K562 (cell line): ENCODE results near the gene KCNK1. TPM values are rescaled to one million over a fixed set of nuclear protein-coding genes. Genes with fewer than 3 reads are reported as not detected.
A peak's percentile ranks its signal among the peaks of the same experiment; 100 is the strongest.

Experiments
- ATAC-seq: fragments of 200-7000 bp; cut with Tn5 transposase; 3 replicates; pipeline ENCODE4 v1.9.1; 2020; ENCODE audit warnings: moderate library complexity
- Bru-seq: library from RNA; stranded (reverse); fragments of 400-500 nt; gene quantifications from one replicate; lab custom pipeline; 2021; lab: Mats Ljungman, UMichigan
- BruChase-seq, 2 experiments: library from RNA; stranded (reverse); fragments of 400-500 nt; gene quantifications; one replicate each; lab custom pipeline; 2021; lab: Mats Ljungman, UMichigan
- BruUV-seq: library from RNA; stranded (reverse); fragments of 400-500 nt; replicated peaks from 2 replicates; lab custom pipeline; 2021; lab: Mats Ljungman, UMichigan
- CTCF ChIA-PET: fragments of 300-600 bp; formaldehyde crosslinking; extraction: SDS; loops from one replicate; lab custom pipeline; 2021; ENCODE audit warnings: low intra/inter-chr PET ratio; lab: Yijun Ruan, JAX
- POLR2A ChIA-PET: fragments of 300-600, 350-650 bp; sonication (Branson Sonifier 250); formaldehyde crosslinking; extraction: SDS; loops from one replicate; lab custom pipeline; 2021; ENCODE audit warnings: antibody characterized with exemption, inconsistent platforms; lab: Yijun Ruan, JAX
- DNase-seq, 4 experiments: peaks; one replicate each; pipeline versions ENCODE4 v3.0.0 to v3.0.0-alpha.2; 2011 to 2018; ENCODE audit warnings: low spot score in 3 of 4, mixed read lengths in 3 of 4; ENCODE audit errors: extremely low read depth in 1 of 4
- FAIRE-seq: peaks from 2 replicates; lab custom pipeline; 2011; peaks lifted over from hg19 to GRCh38; lab: Jason Lieb, UNC
- H2AFZ ChIP-seq: 2 replicates; pipeline ENCODE4 v1.6.0; 2011; ENCODE audit warnings: low read depth, low read length, control low read depth, inconsistent platforms
- H3K27ac ChIP-seq: fragments of 200-600 bp; 3 replicates; pipeline ENCODE4 v1.8.0; 2011; ENCODE audit warnings: low read depth, mild to moderate bottlenecking, control low read depth, inconsistent platforms, low read length, moderate library complexity, mixed read lengths; ENCODE audit errors: extremely low read depth
- H3K27me3 ChIP-seq, 2 experiments: fragments of 300-600 bp in 1 of 2; 2 replicates in 1 of 2; 3 replicates in 1 of 2; pipeline versions ENCODE4 v1.6.0 to v1.8.0; 2011; ENCODE audit warnings: inconsistent platforms in 2 of 2, low read length in 2 of 2, mild to moderate bottlenecking in 1 of 2, mixed read lengths in 1 of 2, moderate library complexity in 1 of 2; ENCODE audit not compliant: control insufficient read depth in 2 of 2, insufficient read depth in 2 of 2
- H3K36me3 ChIP-seq: fragments of 300-600 bp; 3 replicates; pipeline ENCODE4 v1.8.0; 2011; ENCODE audit warnings: mild to moderate bottlenecking, low read length, inconsistent platforms; ENCODE audit not compliant: control insufficient read depth, insufficient read depth
- H3K4me1 ChIP-seq, 2 experiments: fragments of 200-600 bp in 1 of 2; replicated peaks in 1 of 2; 2 replicates in 1 of 2; 3 replicates in 1 of 2; pipeline versions ENCODE4 v1.5.1 to v1.8.0; 2011; ENCODE audit warnings: inconsistent platforms in 2 of 2, low read length in 2 of 2, mild to moderate bottlenecking in 1 of 2, mixed read lengths in 1 of 2, moderate library complexity in 1 of 2; ENCODE audit not compliant: control insufficient read depth in 2 of 2, insufficient read depth in 2 of 2
- H3K4me2 ChIP-seq: 2 replicates; pipeline ENCODE4 v1.6.1; 2011; ENCODE audit warnings: low read length, control low read depth, inconsistent platforms, mixed read lengths; ENCODE audit not compliant: insufficient read depth
- H3K4me3 ChIP-seq: fragments of 200-600 bp; sonication (generic), shearing (Covaris generic); 2 replicates; pipeline ENCODE4 v1.5.1; 2016; ENCODE audit warnings: control low read depth, inconsistent platforms
- H3K79me2 ChIP-seq: fragments of 200-600 bp; 3 replicates; pipeline ENCODE4 v1.8.0; 2011; ENCODE audit warnings: low read length, inconsistent platforms; ENCODE audit not compliant: control insufficient read depth, insufficient read depth
- H3K9ac ChIP-seq, 2 experiments: 2 replicates each; pipeline versions ENCODE4 v1.6.0 to v1.6.1; 2011; ENCODE audit warnings: low read depth in 2 of 2, low read length in 2 of 2, control low read depth in 1 of 2, inconsistent platforms in 1 of 2, mild to moderate bottlenecking in 1 of 2, mixed read lengths in 1 of 2; ENCODE audit not compliant: insufficient read depth in 1 of 2
- H3K9me1 ChIP-seq: one replicate; pipeline ENCODE4 v1.6.0; 2011; ENCODE audit warnings: inconsistent platforms, mild to moderate bottlenecking, low read length, moderate library complexity; ENCODE audit not compliant: control insufficient read depth, insufficient read depth
- H3K9me3 ChIP-seq: replicated peaks from 2 replicates; pipeline ENCODE4 v1.5.1; 2011; ENCODE audit warnings: low read depth, low read length, inconsistent platforms; ENCODE audit not compliant: control insufficient read depth, insufficient read depth
- H4K20me1 ChIP-seq: replicated peaks from 2 replicates; pipeline ENCODE4 v1.6.1; 2011; ENCODE audit warnings: low read length, inconsistent platforms, mixed read lengths; ENCODE audit not compliant: control insufficient read depth, insufficient read depth
- HSF4 ChIP-seq: fragments of 250-450 bp; sonication (Bioruptor Pico); IDR thresholded peaks from 2 replicates; pipeline ENCODE4 v2.1.2; 2022; ENCODE audit warnings: mild to moderate bottlenecking, moderate library complexity, borderline replicate concordance
- IRF1 ChIP-seq: sonication (generic); formaldehyde crosslinking; IDR thresholded peaks from 2 replicates; pipeline ENCODE4 v1.8.0; 2022; ENCODE audit warnings: missing genetic modification reagents, mild to moderate bottlenecking, borderline replicate concordance
- MCM5 ChIP-seq: fragments of 450-650 bp; IDR thresholded peaks from 2 replicates; pipeline ENCODE4 v1.6.1; 2016; ENCODE audit warnings: low read depth
- MEF2A ChIP-seq: IDR thresholded peaks from 2 replicates; pipeline ENCODE4 v1.6.1; 2011; ENCODE audit warnings: low read depth, mild to moderate bottlenecking, low read length, moderate library complexity; ENCODE audit not compliant: control insufficient read depth
- NFE2L1 ChIP-seq: fragments of 450-650 bp; IDR thresholded peaks from 2 replicates; pipeline ENCODE4 v1.6.1; 2016; ENCODE audit warnings: missing genetic modification characterization, low read depth, mild to moderate bottlenecking, missing compliant biosample characterization, moderate library complexity, borderline replicate concordance
- PHF21A ChIP-seq: fragments of 450-650 bp; IDR thresholded peaks from 2 replicates; pipeline ENCODE4 v1.6.1; 2017; ENCODE audit warnings: low read depth, borderline replicate concordance
- XRCC4 ChIP-seq: IDR thresholded peaks from one replicate; pipeline ENCODE4 v1.6.1; 2011; ENCODE audit not compliant: insufficient read depth, insufficient read length; ENCODE audit errors: extremely low read depth
- WGBS: fragments of 100-300 bp; shearing (Covaris generic); methylation state at CpG from one replicate; pipeline ENCODE4 v1.1.6; 2016; ENCODE audit warnings: low coverage, mixed read lengths; ENCODE audit not compliant: insufficient coverage; ENCODE audit errors: missing lambda C conversion rate; 5-methylcytosine and 5-hydroxymethylcytosine counted together
- in situ Hi-C: fragments of 300-500 bp; cut with MboI; formaldehyde crosslinking; loops from 4 replicates; pipeline ENCODE4 v1.15.0; 2018; ENCODE audit warnings: inconsistent platforms, mixed read lengths
- intact Hi-C: fragments of 100-400 bp; cut with micrococcal nuclease; formaldehyde crosslinking; loops from 2 replicates; pipeline ENCODE4 v1.14.2; 2022
- long read RNA-seq, 3 experiments: library from polyadenylated mRNA in 2 of 3; library from RNA in 1 of 3; unstranded in 2 of 3; stranded (forward) in 1 of 3; transcript quantifications; one replicate each; pipeline ENCODE4 v2.0.0, GENCODE V29; 2019 to 2022
- polyA minus RNA-seq, 3 experiments: library from RNA; depleted of rRNA, polyadenylated mRNA; stranded (reverse); fragments of >200 nt; gene quantifications; 2 replicates each; pipeline ENCODE4 v1.2.3, GENCODE V29; 2011
- polyA plus RNA-seq, 8 experiments: library from polyadenylated mRNA; depleted of rRNA in 4 of 8; stranded (reverse) in 5 of 8; unstranded in 3 of 8; fragments of >200 nt; fragmentation: Nextera tagmentation in 2 of 8; fragmentation: Illumina TruSeq in 1 of 8; extraction: Ambion mirVana in 2 of 8; extraction: Trizol in 1 of 8; gene quantifications; 2 replicates each; pipeline versions ENCODE4 v1.2.1 to v1.2.3, GENCODE V29; 2011 to 2014; ENCODE audit warnings: inconsistent platforms in 1 of 8, missing spikeins in 1 of 8
- total RNA-seq, 7 experiments: library from RNA; depleted of rRNA in 6 of 7; stranded (reverse); fragments of >200 nt in 6 of 7; fragmentation: Illumina TruSeq in 2 of 7; extraction: Trizol in 2 of 7; gene quantifications; 2 replicates each; pipeline versions ENCODE4 v1.2.1 to v1.2.3, GENCODE V29; 2011 to 2021; ENCODE audit warnings: low replicate concordance in 1 of 7
- TF ChIP-seq, protein P1 (sequence below): fragments of 250-450 bp; sonication (Bioruptor Pico); IDR thresholded peaks from 2 replicates; pipeline ENCODE4 v1.5.0; 2021; ENCODE audit warnings: mild to moderate bottlenecking, moderate library complexity

Gene KCNK1
- 25.8 and 31.2 TPM in 2 replicates for total RNA-seq (2011; cell fraction: chromatin; rRNA removed; ENCODE audit: low replicate concordance)
- 36.3 and 38.5 TPM in 2 replicates for total RNA-seq (2011; cell fraction: nucleolus; rRNA removed)
- 34.2 and 46.4 TPM in 2 replicates for total RNA-seq (2011; cell fraction: nucleoplasm; rRNA removed)
- total RNA-seq (2014; rRNA removed), result 6.0 and 6.7 TPM in 2 replicates
- 6.0 and 7.0 TPM in 2 replicates for total RNA-seq (2014; rRNA removed; fragmentation: Illumina TruSeq; extraction: Trizol)
- total RNA-seq (2015; rRNA removed; fragmentation: Illumina TruSeq; extraction: Trizol), result 4.1 and 4.7 TPM in 2 replicates
- total RNA-seq (2021), result 9.4 and 9.8 TPM in 2 replicates
- 19.9 and 22.7 TPM in 2 replicates for polyA plus RNA-seq (2011; rRNA removed)
- polyA plus RNA-seq (2011; cell fraction: cytosol; rRNA removed), result 20.0 and 35.2 TPM in 2 replicates
- 16.3 and 25.6 TPM in 2 replicates for polyA plus RNA-seq (2011; cell fraction: nucleus; rRNA removed)
- 6.0 and 6.4 TPM in 2 replicates for polyA plus RNA-seq (2012)
- 7.4 and 9.3 TPM in 2 replicates for polyA plus RNA-seq (2014; fragmentation: Illumina TruSeq; extraction: Trizol)
- 1 to 10 TPM; 3.1 to 3.5 TPM for polyA plus RNA-seq (2014; fragmentation: Nextera tagmentation; extraction: Ambion mirVana)
- polyA plus RNA-seq (2014; rRNA removed), result 8.0 and 9.8 TPM in 2 replicates
- polyA minus RNA-seq (2011; rRNA and poly(A)+ RNA removed), result 19.6 and 25.5 TPM in 2 replicates
- polyA minus RNA-seq (2011; cell fraction: cytosol; rRNA and poly(A)+ RNA removed), result 20.0 and 23.3 TPM in 2 replicates
- 16.6 and 19.1 TPM in 2 replicates for polyA minus RNA-seq (2011; cell fraction: nucleus; rRNA and poly(A)+ RNA removed)
- percentile 76 among the genes with signal in this experiment for Bru-seq, nascent RNA
- BruChase-seq, experiment 1, labeled RNA remaining after a 2-hour chase, result percentile 71 among the genes with signal in this experiment
- percentile 66 among the genes with signal in this experiment for BruChase-seq, experiment 2, labeled RNA remaining after a 6-hour chase
- long read RNA-seq, experiment 1, transcript KCNK1-202 (3 exons, 2,161 nt), result major isoform, 63 of 84 reads
- long read RNA-seq, experiment 1, partial matches to known transcripts, result 3 of 84 reads
- long read RNA-seq, experiment 1, other reads (novel, unspliced or antisense), result 18 of 84 reads
- long read RNA-seq, experiment 2, partial matches to known transcripts, result 2 of 15 reads
- long read RNA-seq, experiment 2, other reads (novel, unspliced or antisense), result 10 of 15 reads
- long read RNA-seq, experiment 3, transcript KCNK1-202 (3 exons, 2,161 nt), result major isoform, 18 of 23 reads
- long read RNA-seq, experiment 3, partial matches to known transcripts, result 1 of 23 reads
- long read RNA-seq, experiment 3, other reads (novel, unspliced or antisense), result 4 of 23 reads

DNA sequence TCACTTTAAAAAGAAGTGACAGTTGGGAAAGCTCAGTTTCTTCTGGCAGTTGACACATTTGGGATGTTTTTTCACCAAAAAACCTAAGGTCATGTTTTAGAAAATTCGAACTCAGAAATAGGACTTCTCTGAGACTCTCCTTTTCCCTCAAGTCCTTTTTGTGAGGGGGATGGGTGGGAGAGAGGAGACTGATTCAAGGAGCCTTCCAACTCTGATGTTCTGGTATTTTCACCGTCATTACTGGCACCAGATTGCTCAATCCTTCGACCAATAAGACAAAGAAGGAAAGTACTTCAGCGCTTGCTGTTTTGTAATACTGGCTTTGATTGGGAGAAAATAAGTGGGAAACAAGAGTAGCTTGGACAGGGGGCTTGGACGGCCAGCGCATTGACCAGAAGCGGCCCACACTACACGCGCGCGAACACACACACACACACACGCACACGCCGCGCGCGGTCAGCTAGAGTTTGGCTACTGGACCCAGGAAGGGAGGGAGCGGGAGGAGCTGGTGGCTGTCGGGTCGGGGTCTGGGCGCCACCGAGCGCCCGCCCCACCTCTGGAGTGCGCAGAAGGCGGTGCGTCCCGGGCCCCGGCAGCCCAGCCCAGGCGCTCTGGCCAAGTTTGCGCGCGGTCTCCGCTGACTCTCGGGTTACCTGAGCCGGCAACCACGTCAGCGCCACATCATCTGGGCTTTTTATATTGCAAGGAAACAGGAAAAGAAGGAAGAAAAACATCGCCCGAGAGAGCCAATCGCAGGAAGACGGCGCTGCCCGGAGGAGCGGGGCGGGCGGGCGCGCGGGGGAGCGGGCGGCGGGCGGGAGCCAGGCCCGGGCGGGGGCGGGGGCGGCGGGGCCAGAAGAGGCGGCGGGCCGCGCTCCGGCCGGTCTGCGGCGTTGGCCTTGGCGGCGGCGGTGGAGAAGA is at the start of gene KCNK1:
Gene KCNK1 (plus strand): TSS at position 855 of the 921 bp plus-strand sequence. CDS start 66 bp downstream, at position 921.
- CTCF ChIA-PET, result no interaction called here
- intact Hi-C loops, result loop anchor here (2.0 kb wide), 2 partner anchors 23 to 55 kb away; no protein-coding TSS in a partner anchor
- FAIRE-seq, result no peak
- H2AFZ ChIP-seq, result peak within 1 kb of the TSS; percentile 87
- TSS peak; percentile 50 for BruUV-seq
- no peaks in the 10 kb centered on the region for H3K9me1 ChIP-seq
- no peaks in the 10 kb centered on the region for H3K9me3 ChIP-seq
- H3K4me3 ChIP-seq, result peak within 1 kb of the TSS; percentile 58
- in situ Hi-C loops, result no loop called here
- H3K27me3 ChIP-seq, result no peaks in the 10 kb centered on the region
- H3K9ac ChIP-seq, result peak within 1 kb of the TSS; percentile 72 to 98
- no peaks in the 10 kb centered on the region for H4K20me1 ChIP-seq
- ATAC-seq, result peak; percentile 76
- H3K4me1 ChIP-seq, result peaks cover 24 to 32% of the 10 kb centered on the region in 2 experiments; a peak in 4 of 5 replicates
- H3K79me2 ChIP-seq, result peaks cover 41% of the 10 kb centered on the region
- DNase-seq, result peak; percentile 76 to 80 (median 78)
- POLR2A ChIA-PET, result interaction anchor here (0.6 to 1.7 kb wide), 7 partner anchors 9 to 1892 kb away, joined by 3 to 6 read pairs (median 4); no protein-coding TSS in a partner anchor
- H3K27ac ChIP-seq, result peak within 1 kb of the TSS; percentile 69
- peaks cover 7% of the 10 kb centered on the region; the same call in 2 of the 3 replicates for H3K36me3 ChIP-seq
- peak within 1 kb of the TSS; percentile 91 for H3K4me2 ChIP-seq
- 18% methylated on average over 39 of the region's 70 CpGs for WGBS
- no peak for TF ChIP-seq NFE2L1 (tag)
- TF ChIP-seq, protein P1, sequence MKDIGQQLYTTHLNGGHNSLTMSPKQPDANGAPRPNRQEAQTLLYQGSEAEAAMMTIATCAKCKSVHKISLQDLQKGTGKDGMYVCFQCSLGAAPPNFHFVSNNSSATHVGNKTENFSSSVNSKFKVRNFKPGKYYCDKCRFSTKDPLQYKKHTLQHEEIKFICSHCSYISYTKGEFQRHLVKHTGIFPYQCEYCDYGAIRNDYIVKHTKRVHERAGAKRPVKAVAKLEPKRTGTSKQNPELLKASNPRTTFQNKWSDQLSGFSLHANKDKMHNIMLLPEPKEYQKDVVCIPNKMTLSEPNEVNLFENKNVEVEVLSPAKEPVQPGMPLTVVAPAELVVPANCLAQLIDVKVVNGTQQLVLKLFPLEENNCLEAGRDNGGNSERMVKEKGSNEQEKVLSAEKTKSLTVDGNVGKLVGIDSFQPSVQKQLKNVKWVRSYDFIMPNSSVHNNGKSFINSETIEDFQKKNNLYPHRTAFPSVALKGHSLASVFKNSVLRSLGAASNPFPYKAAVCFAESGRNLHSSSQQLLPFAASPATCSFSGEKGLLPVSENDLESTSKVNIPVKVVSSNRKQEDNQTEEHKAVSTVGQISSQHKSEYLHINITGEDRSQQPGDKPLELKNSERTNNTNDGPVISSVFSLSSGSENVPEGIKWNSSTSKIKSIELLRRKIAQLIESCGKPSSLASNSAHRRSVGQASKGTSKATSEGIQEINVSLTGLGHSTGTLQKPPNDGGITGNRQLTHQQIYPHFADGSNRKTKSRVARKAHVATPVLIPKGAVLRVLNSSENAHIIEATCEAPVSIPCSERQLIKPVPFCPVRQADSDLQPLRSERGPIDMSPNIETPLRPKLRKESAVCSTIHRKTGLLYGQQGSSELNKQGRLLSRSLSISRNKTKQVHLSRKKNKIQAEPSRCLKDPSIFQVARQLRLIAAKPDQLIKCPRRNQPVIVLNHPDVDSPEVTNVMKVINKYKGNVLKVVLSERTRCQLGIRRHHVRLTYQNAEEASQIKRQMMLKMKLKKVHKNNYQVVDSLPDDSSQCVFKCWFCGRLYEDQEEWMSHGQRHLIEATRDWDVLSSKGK (CRISPR knock-in tag), result no peak
- TF ChIP-seq XRCC4, result no peak
- TF ChIP-seq MEF2A, result no peak
- TF ChIP-seq HSF4 (CRISPR knock-in tag), result no peak
- TF ChIP-seq IRF1, result no peak
- no peak for TF ChIP-seq MCM5
- TF ChIP-seq PHF21A, result no peak
